Neuron (in vitro differentiated cells): Measurements from ENCODE around the gene MTA3.

Source experiments
- H2AFZ ChIP-seq: one replicate; pipeline ENCODE4 v1.6.1; 2013; ENCODE audit warnings: low read depth, mild to moderate bottlenecking, inconsistent platforms, low read length, moderate library complexity
- H3K27me3 ChIP-seq: one replicate; pipeline ENCODE4 v1.6.1; 2013; ENCODE audit warnings: low read length; ENCODE audit not compliant: insufficient read depth
- H3K36me3 ChIP-seq: one replicate; pipeline ENCODE4 v1.6.1; 2013; ENCODE audit warnings: low read length; ENCODE audit not compliant: insufficient read depth
- H3K4me1 ChIP-seq: one replicate; pipeline ENCODE4 v1.6.1; 2013; ENCODE audit warnings: low read length; ENCODE audit not compliant: insufficient read depth
- H3K4me3 ChIP-seq: 2 replicates; pipeline ENCODE4 v1.5.1; 2013; ENCODE audit warnings: mild to moderate bottlenecking, low read length, moderate library complexity
- H3K9me3 ChIP-seq: one replicate; pipeline ENCODE4 v1.6.1; 2013; ENCODE audit warnings: low read length

Gene MTA3

GRCh38 chr2:42747422-42747821 lies 179.0 kb downstream of the MTA3 start:
- H2AFZ ChIP-seq: no peak overlapping the region
- H3K27me3 ChIP-seq: no peaks in the 10 kb centered on the region

GRCh38 chr2:42748840-42749239 lies 180.4 kb downstream of the MTA3 start:
- Histone ChIP-seq H3K27me3 (no peaks in the 10 kb centered on the region), H3K36me3 (peaks cover 7% of the 10 kb centered on the region), H3K4me1 (peaks cover 7% of the 10 kb centered on the region), H2AFZ (no peak overlapping the region), H3K9me3 (no peaks in the 10 kb centered on the region), H3K4me3 (no peak overlapping the region)

More at GRCh38 chr2:42747422-42747821, 179.0 kb downstream of the MTA3 start:
- Histone ChIP-seq H3K36me3 (peaks cover 5% of the 10 kb centered on the region), H3K9me3 (no peaks in the 10 kb centered on the region), H3K4me1 (peaks cover 7% of the 10 kb centered on the region), H3K4me3 (no peak overlapping the region)

- Histone ChIP-seq H3K27me3 (no peaks in the 10 kb centered on the region), H3K9me3 (no peaks in the 10 kb centered on the region), H3K4me1 (peaks cover 10% of the 10 kb centered on the region), H2AFZ (no peak overlapping the region), H3K36me3 (peaks cover 6% of the 10 kb centered on the region), H3K4me3 (no peak overlapping the region)
Measured at GRCh38 chr2:42752314-42752713, 183.9 kb downstream of the MTA3 start.

- no peak overlapping the region for H3K4me3 ChIP-seq
Measured at GRCh38 chr2:42752816-42753813, 184.7 kb downstream of the MTA3 start.

GRCh38 chr2:42754021-42754775 lies 185.8 kb downstream of the MTA3 start:
- no peak overlapping the region for H3K4me3 ChIP-seq
- peaks cover 2% of the 10 kb centered on the region for H3K36me3 ChIP-seq
- no peaks in the 10 kb centered on the region for H3K9me3 ChIP-seq
- peaks cover 10% of the 10 kb centered on the region for H3K4me1 ChIP-seq
- no peaks in the 10 kb centered on the region for H3K27me3 ChIP-seq
- no peak overlapping the region for H2AFZ ChIP-seq

More at GRCh38 chr2:42752816-42753813, 184.7 kb downstream of the MTA3 start:
- H3K27me3 ChIP-seq: no peaks in the 10 kb centered on the region
- no peak overlapping the region for H2AFZ ChIP-seq
- peaks cover 10% of the 10 kb centered on the region for H3K4me1 ChIP-seq
- no peaks in the 10 kb centered on the region for H3K9me3 ChIP-seq
- H3K36me3 ChIP-seq: peaks cover 4% of the 10 kb centered on the region

DNA sequence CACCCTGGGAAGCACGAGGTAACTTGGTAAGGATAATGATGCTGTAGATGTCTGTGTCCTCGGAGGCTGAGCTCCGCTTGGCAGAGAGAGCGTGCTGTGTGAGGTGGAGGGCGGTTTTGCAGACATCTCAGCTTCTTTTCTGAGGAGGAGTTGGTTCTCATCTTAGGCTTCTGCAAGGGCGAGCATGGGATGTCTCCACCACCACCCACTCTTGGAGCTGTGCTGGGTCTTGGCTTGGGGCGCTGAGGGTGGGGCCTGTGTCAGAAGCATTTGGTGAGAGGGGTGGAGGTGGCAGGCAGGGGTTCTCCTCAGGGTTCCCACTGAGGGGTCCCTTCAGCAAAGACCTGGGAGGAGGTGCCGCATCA lies 186.3 kb downstream of the MTA3 start:
- H2AFZ ChIP-seq: no peak overlapping the region
- peaks cover 10% of the 10 kb centered on the region for H3K4me1 ChIP-seq
- peaks cover 2% of the 10 kb centered on the region for H3K36me3 ChIP-seq
- no peaks in the 10 kb centered on the region for H3K27me3 ChIP-seq
- no peaks in the 10 kb centered on the region for H3K9me3 ChIP-seq
- H3K4me3 ChIP-seq: no peak overlapping the region

DNA sequence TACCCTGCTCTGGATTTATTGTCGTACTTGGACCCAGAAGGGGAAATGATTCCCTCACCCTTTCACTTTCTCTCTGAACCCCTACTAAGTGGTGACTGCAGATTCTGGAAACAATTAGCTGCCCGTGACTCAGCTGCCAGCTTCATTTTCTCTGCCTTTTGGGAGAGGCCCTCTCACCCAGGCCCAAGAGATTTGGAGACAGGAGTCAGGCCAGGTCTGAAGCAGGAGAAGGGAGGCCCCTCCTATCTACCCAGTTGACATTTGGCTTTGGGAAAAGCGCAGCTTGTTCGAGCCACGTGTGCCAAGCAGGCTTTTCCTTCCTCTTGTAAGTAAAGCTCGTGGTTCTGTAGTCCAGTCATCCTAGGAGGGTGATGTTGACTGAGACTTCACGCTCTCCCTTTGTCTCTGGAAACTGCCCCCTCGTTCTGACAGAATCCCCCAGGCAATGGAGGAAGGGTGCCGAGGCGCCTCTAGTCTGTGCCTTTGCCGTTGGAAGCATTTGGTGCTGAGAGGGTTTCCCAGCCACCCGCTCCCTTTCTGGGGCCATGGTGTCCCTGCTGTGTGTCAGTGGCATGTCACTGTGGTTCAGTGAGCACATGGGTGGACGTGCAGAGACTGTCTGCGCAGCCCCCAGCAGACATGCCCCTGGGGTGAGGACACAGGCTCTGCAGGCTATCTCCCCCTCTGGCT lies 186.9 kb downstream of the MTA3 start:
- H3K4me3 ChIP-seq: no peak overlapping the region
- H3K4me1 ChIP-seq: peaks cover 10% of the 10 kb centered on the region
- H2AFZ ChIP-seq: no peak overlapping the region
- no peaks in the 10 kb centered on the region for H3K9me3 ChIP-seq
- H3K36me3 ChIP-seq: peaks cover 2% of the 10 kb centered on the region
- H3K27me3 ChIP-seq: no peaks in the 10 kb centered on the region

GRCh38 chr2:42756150-42756775 lies 187.8 kb downstream of the MTA3 start:
- Histone ChIP-seq H3K27me3 (no peaks in the 10 kb centered on the region), H3K36me3 (peaks cover 2% of the 10 kb centered on the region), H3K4me1 (peaks cover 9% of the 10 kb centered on the region), H3K9me3 (no peaks in the 10 kb centered on the region), H2AFZ (no peak overlapping the region), H3K4me3 (no peak overlapping the region)

DNA sequence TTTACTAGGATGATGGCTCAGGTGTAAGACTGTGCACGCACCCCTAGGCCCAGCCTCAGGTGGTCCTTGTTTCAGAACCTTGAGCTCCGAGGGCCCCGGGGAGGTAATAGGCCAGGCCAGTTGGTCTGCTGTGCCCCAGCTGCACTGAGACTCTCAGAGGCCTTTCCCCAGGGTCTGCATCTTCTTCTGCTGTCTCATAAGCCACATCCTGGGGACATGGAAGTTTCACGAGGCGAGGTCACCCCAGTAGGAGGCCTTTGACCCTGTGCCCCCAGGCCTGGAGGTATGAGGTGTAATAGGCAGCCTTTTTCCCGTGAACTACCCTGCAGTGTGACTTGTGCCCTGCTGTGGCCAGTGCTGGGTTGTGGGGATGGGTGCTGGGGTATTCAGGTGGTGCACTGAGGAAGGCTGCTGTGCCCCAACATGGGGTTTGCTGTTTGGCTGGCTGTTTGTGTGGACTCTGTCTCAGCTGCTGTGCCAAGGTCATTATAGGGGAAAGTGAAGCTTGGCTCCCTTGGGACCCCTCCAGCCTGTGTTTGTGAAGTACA lies 188.6 kb downstream of the MTA3 start:
- Histone ChIP-seq H3K9me3 (no peaks in the 10 kb centered on the region), H3K4me3 (no peak overlapping the region), H3K36me3 (peaks cover 2% of the 10 kb centered on the region), H2AFZ (no peak overlapping the region), H3K27me3 (no peaks in the 10 kb centered on the region), H3K4me1 (peaks cover 3% of the 10 kb centered on the region)

- H2AFZ ChIP-seq: no peak overlapping the region
Measured at GRCh38 chr2:42757981-42758740, 189.7 kb downstream of the MTA3 start.

DNA sequence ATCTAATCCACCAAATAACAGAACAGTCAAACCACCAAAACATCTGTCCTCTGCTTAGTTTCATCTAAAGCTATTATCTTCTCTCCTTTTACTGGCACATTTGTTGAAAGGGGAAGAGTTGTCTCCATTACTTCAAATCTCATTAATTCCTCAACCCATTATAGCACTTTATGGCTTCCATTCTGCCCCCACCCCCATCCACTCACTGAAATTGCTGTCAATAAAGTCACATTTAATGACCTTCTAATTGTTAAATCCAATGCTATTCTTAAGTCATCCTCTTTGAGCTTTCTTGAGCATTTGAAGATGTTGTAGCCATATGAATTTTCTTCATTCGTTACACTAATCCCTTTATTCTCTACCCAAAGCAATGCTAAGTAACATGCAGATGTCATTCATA lies 190.3 kb downstream of the MTA3 start:
- H3K36me3 ChIP-seq: no peaks in the 10 kb centered on the region
- H3K27me3 ChIP-seq: no peaks in the 10 kb centered on the region
- no peak overlapping the region for H2AFZ ChIP-seq
- H3K9me3 ChIP-seq: no peaks in the 10 kb centered on the region
- no peak overlapping the region for H3K4me3 ChIP-seq
- peaks cover 3% of the 10 kb centered on the region for H3K4me1 ChIP-seq

More at GRCh38 chr2:42757981-42758740, 189.7 kb downstream of the MTA3 start:
- Histone ChIP-seq H3K27me3 (no peaks in the 10 kb centered on the region), H3K9me3 (no peaks in the 10 kb centered on the region), H3K36me3 (peaks cover 2% of the 10 kb centered on the region), H3K4me1 (peaks cover 3% of the 10 kb centered on the region), H3K4me3 (no peak overlapping the region)

- H3K4me1 ChIP-seq: peaks cover 1% of the 10 kb centered on the region
- H3K36me3 ChIP-seq: no peaks in the 10 kb centered on the region
- H3K9me3 ChIP-seq: no peaks in the 10 kb centered on the region
- H3K27me3 ChIP-seq: no peaks in the 10 kb centered on the region
- no peak overlapping the region for H3K4me3 ChIP-seq
- H2AFZ ChIP-seq: no peak overlapping the region
Measured at GRCh38 chr2:42761554-42761953, 193.1 kb downstream of the MTA3 start.
